MCF 10A (cell line): ENCODE data around the gene GLRX. TPM values are rescaled to one million over a fixed set of nuclear protein-coding genes. Genes with fewer than 3 reads are reported as not detected.

Experiments used
- BruUV-seq: library from RNA; stranded (reverse); fragments of 400-500 nt; replicated peaks from 2 replicates; lab custom pipeline; 2021; lab: Mats Ljungman, UMichigan
- CTCF ChIA-PET: fragments of 300-600 bp; sonication (Branson Sonifier 250); formaldehyde crosslinking; extraction: SDS; loops from one replicate; lab custom pipeline; 2021; ENCODE audit warnings: antibody characterized with exemption, inconsistent platforms; lab: Yijun Ruan, JAX
- POLR2A ChIA-PET: fragments of 300-600, 350-650 bp; sonication (Branson Sonifier 250); formaldehyde crosslinking; extraction: SDS; loops from one replicate; lab custom pipeline; 2020; ENCODE audit warnings: antibody characterized with exemption, inconsistent platforms; lab: Yijun Ruan, JAX
- DNase-seq: peaks from one replicate; pipeline ENCODE4 v3.0.0-alpha.2; 2018; ENCODE audit not compliant: unreplicated experiment
- H3K27ac Mint-ChIP-seq: one replicate; pipeline ENCODE4 v1.8.0; 2022; ENCODE audit warnings: mild to moderate bottlenecking, low read depth, mixed read lengths; ENCODE audit not compliant: unreplicated experiment
- H3K27me3 Mint-ChIP-seq: one replicate; pipeline ENCODE4 v1.8.0; 2022; ENCODE audit warnings: mixed read lengths; ENCODE audit not compliant: insufficient read depth, unreplicated experiment
- H3K36me3 Mint-ChIP-seq: one replicate; pipeline ENCODE4 v1.8.0; 2022; ENCODE audit warnings: mild to moderate bottlenecking, moderate library complexity, mixed read lengths; ENCODE audit not compliant: insufficient read depth, unreplicated experiment
- H3K4me1 Mint-ChIP-seq: one replicate; pipeline ENCODE4 v1.8.0; 2022; ENCODE audit warnings: mixed read lengths; ENCODE audit not compliant: insufficient read depth, unreplicated experiment
- H3K4me3 Mint-ChIP-seq: one replicate; pipeline ENCODE4 v1.8.0; 2022; ENCODE audit warnings: mild to moderate bottlenecking, moderate library complexity, mixed read lengths; ENCODE audit not compliant: unreplicated experiment
- H3K9me3 Mint-ChIP-seq: one replicate; pipeline ENCODE4 v1.8.0; 2022; ENCODE audit warnings: mixed read lengths; ENCODE audit not compliant: unreplicated experiment
- CTCF ChIP-seq: fragments of 200-600 bp; IDR thresholded peaks from one replicate; pipeline ENCODE4 v1.8.0; 2022; ENCODE audit warnings: antibody characterized with exemption, mild to moderate bottlenecking; ENCODE audit not compliant: unreplicated experiment
- intact Hi-C: fragments of 100-400 bp; cut with micrococcal nuclease; formaldehyde crosslinking; loops from 2 replicates; pipeline ENCODE4 v1.14.1; 2022
- total RNA-seq: library from RNA; stranded (reverse); gene quantifications from 2 replicates; pipeline ENCODE4 v1.2.3, GENCODE V29; 2022

Gene GLRX
- total RNA-seq, 1 experiment from 2014 or later, result 41.4 TPM

DNA sequence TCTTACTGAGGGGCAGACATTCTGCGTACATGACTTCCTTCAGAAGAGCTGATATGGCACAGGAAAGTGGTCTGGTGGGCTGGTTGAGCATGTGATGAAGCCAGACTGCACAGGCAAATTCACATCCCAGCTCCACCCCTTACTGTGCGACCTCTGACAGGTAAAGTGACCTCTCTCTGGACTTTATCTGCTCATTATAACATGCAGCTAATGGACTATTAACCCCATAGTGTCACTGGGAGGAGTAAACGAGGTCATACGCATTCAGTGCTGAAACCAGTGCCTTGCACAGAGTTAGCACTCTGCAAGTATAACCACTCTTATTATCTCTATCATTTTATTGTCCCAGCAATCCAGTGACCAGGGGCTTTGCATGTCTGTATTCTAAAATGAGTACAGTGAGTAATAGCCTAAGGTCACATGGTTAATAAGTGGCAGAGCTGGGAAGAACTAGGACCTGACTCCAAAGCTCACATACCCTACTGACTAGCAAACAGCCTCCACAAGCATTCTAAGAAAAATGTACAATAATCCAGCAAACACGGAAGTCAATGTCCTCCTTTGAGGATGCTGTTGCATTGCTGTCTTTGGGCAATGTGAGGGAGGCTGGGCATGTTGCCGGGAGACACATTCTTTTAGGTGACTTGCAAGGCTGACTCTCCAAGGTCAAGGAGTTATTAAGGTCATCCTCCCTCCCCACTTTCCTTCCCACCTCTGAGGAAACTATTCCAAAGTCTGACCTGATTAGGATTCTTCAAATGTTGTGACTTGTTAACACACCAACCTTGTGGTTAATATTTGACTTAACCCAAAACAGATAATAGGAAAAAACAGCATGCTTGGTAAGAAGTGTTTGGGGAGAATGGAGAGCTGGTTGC, 19.0 kb downstream of the GLRX start:
- no TSS peak for BruUV-seq
- H3K4me3 Mint-ChIP-seq, result no peak overlapping the region
- POLR2A ChIA-PET, result interaction anchor here (0.8 to 1.4 kb wide), 3 partner anchors 8 to 157 kb away, joined by 3 to 8 read pairs (median 6); partner anchors contain the start of genes GLRX and RFESD
- CTCF ChIA-PET, result interaction anchor here (0.6 to 3.5 kb wide), 5 partner anchors 16 to 1063 kb away, joined by 3 to 19 read pairs (median 4); no protein-coding TSS in a partner anchor
- H3K4me1 Mint-ChIP-seq, result no peaks in the 10 kb centered on the region
- H3K36me3 Mint-ChIP-seq, result no peaks in the 10 kb centered on the region
- intact Hi-C loops, result no loop called here
- H3K27ac Mint-ChIP-seq, result no peak overlapping the region
- no peak for TF ChIP-seq CTCF
- no peak for DNase-seq
- no peaks in the 10 kb centered on the region for H3K9me3 Mint-ChIP-seq
- no peaks in the 10 kb centered on the region for H3K27me3 Mint-ChIP-seq

DNA sequence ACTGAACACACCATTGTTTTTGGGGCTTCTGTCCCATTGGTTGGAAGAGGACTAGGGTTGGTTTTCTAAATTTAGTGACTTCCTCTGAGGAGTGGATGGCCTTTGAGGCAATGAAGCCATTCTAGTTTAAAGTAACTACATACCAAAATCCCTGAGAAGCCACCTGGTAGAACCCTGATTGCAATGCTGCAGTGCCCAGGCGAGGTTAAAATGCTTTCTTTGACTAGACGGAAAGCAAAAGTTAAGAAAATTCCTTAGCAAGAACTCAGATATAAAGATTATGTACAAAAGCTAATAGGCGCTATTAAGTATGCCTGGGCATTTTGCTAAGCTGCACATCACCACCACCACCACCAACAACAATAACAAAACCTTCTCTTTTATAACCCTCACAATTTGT, 20.6 kb downstream of the GLRX start:
- Mint-ChIP-seq H3K9me3 (no peaks in the 10 kb centered on the region), H3K4me3 (no peak overlapping the region), H3K27ac (no peak overlapping the region), H3K4me1 (no peaks in the 10 kb centered on the region), H3K27me3 (no peaks in the 10 kb centered on the region), H3K36me3 (no peaks in the 10 kb centered on the region)
- TF ChIP-seq CTCF, result no peak
- DNase-seq, result no peak
- ChIA-PET POLR2A (no interaction called here), CTCF (interaction anchor here (0.9 to 2.5 kb wide), 2 partner anchors 20 to 44 kb away, joined by 5 to 9 read pairs; no protein-coding TSS in a partner anchor)
- intact Hi-C loops, result no loop called here
- BruUV-seq, result no TSS peak

DNA sequence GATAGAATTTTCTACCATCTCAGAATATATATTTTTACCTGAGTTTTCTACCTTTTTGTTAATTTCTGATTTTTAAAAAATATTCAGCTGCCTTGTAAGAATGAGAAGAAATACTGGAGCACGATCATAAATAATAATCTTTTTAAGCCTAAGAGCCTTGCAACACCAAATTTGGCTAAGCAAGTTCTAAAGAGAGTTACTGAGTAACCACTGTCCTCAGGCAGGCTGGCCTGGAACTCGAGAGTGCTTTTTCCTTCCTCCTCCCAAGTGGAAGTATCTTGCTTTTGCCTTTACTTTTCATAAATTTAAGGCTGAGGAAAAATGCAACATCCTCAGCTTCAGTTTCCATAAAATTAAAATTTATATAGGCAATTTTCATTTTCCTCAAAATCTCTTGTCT, 21.0 kb downstream of the GLRX start:
- no peak overlapping the region for H3K27ac Mint-ChIP-seq
- no peaks in the 10 kb centered on the region for H3K27me3 Mint-ChIP-seq
- no peaks in the 10 kb centered on the region for H3K9me3 Mint-ChIP-seq
- no peak for TF ChIP-seq CTCF
- ChIA-PET POLR2A (interaction anchor here (0.5 kb wide), 1 partner anchor 78 kb away, joined by 4 read pairs; no protein-coding TSS in a partner anchor), CTCF (interaction anchor here (0.9 to 2.5 kb wide), 2 partner anchors 20 to 45 kb away, joined by 5 to 9 read pairs; no protein-coding TSS in a partner anchor)
- intact Hi-C loops, result no loop called here
- BruUV-seq, result no TSS peak
- H3K4me3 Mint-ChIP-seq, result no peak overlapping the region
- DNase-seq, result no peak
- H3K36me3 Mint-ChIP-seq, result no peaks in the 10 kb centered on the region
- H3K4me1 Mint-ChIP-seq, result no peaks in the 10 kb centered on the region

GRCh38 chr5:95800553-95800952, 22.0 kb downstream of the GLRX start:
- Mint-ChIP-seq H3K4me3 (no peak overlapping the region), H3K27ac (no peak overlapping the region), H3K27me3 (no peaks in the 10 kb centered on the region), H3K9me3 (no peaks in the 10 kb centered on the region), H3K36me3 (no peaks in the 10 kb centered on the region), H3K4me1 (no peaks in the 10 kb centered on the region)
- no peak for DNase-seq
- ChIA-PET POLR2A (interaction anchor here (0.7 kb wide), 1 partner anchor 221 kb away, joined by 3 read pairs; no protein-coding TSS in a partner anchor), CTCF (interaction anchor here (2.5 kb wide), 1 partner anchor 19 kb away, joined by 9 read pairs; no protein-coding TSS in a partner anchor)
- no peak for TF ChIP-seq CTCF
- no TSS peak for BruUV-seq
- intact Hi-C loops, result no loop called here
